Embryonic facial prominence (tissue), 1 donor: Measurements from ENCODE around the gene XRRA1.
A peak's percentile ranks its signal among the peaks of the same experiment; 100 is the strongest.
"Not testable (repeated sequence)": the region's sequence is repeated elsewhere in the genome, so short reads cannot be mapped to it uniquely, and the experiment has no call there.

Experiments
- DNase-seq: peaks from one replicate; pipeline ENCODE4 v3.0.0-alpha.2; 2016; ENCODE audit errors: extremely low spot score

The XRRA1 gene

GRCh38 chr11:74948898-74949752, at the start of gene XRRA1, which contains the start of gene SPCS2:
Gene XRRA1, minus strand, starts transcription at chr11:74949091. Its CDS starts 8,213 bp downstream, at chr11:74940878.
Gene SPCS2, plus strand, starts transcription at chr11:74949266. Its CDS starts 20 bp downstream, at chr11:74949286.
- DNase-seq = peak; percentile 96

- no peak for DNase-seq
These were observed 44.0 kb upstream of the XRRA1 start for GRCh38 chr11:74992852-74993251.

GRCh38 chr11:74990941-74991340, 42.0 kb upstream of the XRRA1 start:
- no peak for DNase-seq

GRCh38 chr11:74990150-74990549, 41.3 kb upstream of the XRRA1 start:
- DNase-seq = not testable (repeated sequence)

- DNase-seq = no peak
These were observed 40.4 kb upstream of the XRRA1 start for GRCh38 chr11:74989260-74989638.

GRCh38 chr11:74988541-74989259, 39.8 kb upstream of the XRRA1 start, which contains the start of gene NEU3:
Gene NEU3, plus strand, starts transcription at chr11:74988933. Its CDS starts 128 bp downstream, at chr11:74989061.
- DNase-seq = peak; percentile 36

GRCh38 chr11:74984730-74985129, 35.8 kb upstream of the XRRA1 start:
- DNase-seq = no peak

GRCh38 chr11:74984070-74984469, 35.2 kb upstream of the XRRA1 start:
- DNase-seq = no peak

- DNase-seq = no peak
These were observed 33.0 kb upstream of the XRRA1 start for GRCh38 chr11:74981888-74982287.

GRCh38 chr11:74980634-74981033, 31.7 kb upstream of the XRRA1 start:
- no peak for DNase-seq

- DNase-seq = no peak
These were observed 29.1 kb upstream of the XRRA1 start for GRCh38 chr11:74978041-74978440.

GRCh38 chr11:74971424-74971823, 22.5 kb upstream of the XRRA1 start:
- DNase-seq = no peak

- no peak for DNase-seq
These were observed 22.0 kb upstream of the XRRA1 start for GRCh38 chr11:74970852-74971395.

GRCh38 chr11:74966651-74967050, 17.8 kb upstream of the XRRA1 start:
- DNase-seq = no peak

- DNase-seq = not testable (repeated sequence)
These were observed 11.2 kb upstream of the XRRA1 start for GRCh38 chr11:74960128-74960527.

- no peak for DNase-seq
These were observed 9.2 kb upstream of the XRRA1 start for GRCh38 chr11:74957937-74958629.

GRCh38 chr11:74956397-74957015, 7.6 kb upstream of the XRRA1 start:
- no peak for DNase-seq

GRCh38 chr11:74954199-74954598, 5.3 kb upstream of the XRRA1 start:
- no peak for DNase-seq

- DNase-seq = no peak
These were observed 4.6 kb upstream of the XRRA1 start for GRCh38 chr11:74953451-74953850.

- no peak for DNase-seq
These were observed 3.9 kb upstream of the XRRA1 start for GRCh38 chr11:74952752-74953151.

GRCh38 chr11:74951226-74951625, 2.3 kb upstream of the XRRA1 start:
- DNase-seq = no peak
